Heart left ventricle (tissue), 13 donors: ENCODE measurements around the gene ZNF184.

Source experiments
- POLR2A ChIP-seq, 2 donors: fragments of 450-650 bp; IDR thresholded peaks; one replicate each; pipeline ENCODE4 v1.6.1; 2017; ENCODE audit warnings: antibody characterized with exemption in 2 of 2, mild to moderate bottlenecking in 2 of 2, moderate library complexity in 2 of 2
- TF ChIP-seq, protein P1 (sequence below), 12 donors: fragments of 200-600 bp; sonication (generic) in 4 of 12; IDR thresholded peaks; one replicate each; pipeline versions ENCODE4 v1.5.0 to v1.8.0; 2018 to 2022; ENCODE audit warnings: antibody characterized with exemption in 12 of 12, mild to moderate bottlenecking in 5 of 12
- donor health status: ischemic (EF 13 %, LVEDD 7.1; RV severe dilation, severe dysfunction).
- donor health status: DM: no; HTN: yes; CAD: no.
- donor health status: DM: no; HTN: no; CAD: no.
- donor health status: ischemic (EF 25% LVEDD 6.9; RV normal size, moderate dysfunction).
- donor health status: ischemic (EF 25% LVEDD 5.7; RV mildly dilated, moderate dysfunction).
- donor health status: ischemic (EF 35%, LVEDD 5.7; RV mildly dilated, moderate dysfunction).
- donor health status: nonischemic (EF 11% LVEDD 7.7; RV severe dilation, severe dysfunction).
- donor health status: DM: yes; HTN: yes; CAD: no.
- donor health status: PGD.
- donor health status: ischemic (EF 29% LVEDD 5.4; RV normal size, mild dysfunction).
- donor health status: nonischemic (EF 23%, LVEDD 6.1; RV moderate dilation, normal function).

DNA sequence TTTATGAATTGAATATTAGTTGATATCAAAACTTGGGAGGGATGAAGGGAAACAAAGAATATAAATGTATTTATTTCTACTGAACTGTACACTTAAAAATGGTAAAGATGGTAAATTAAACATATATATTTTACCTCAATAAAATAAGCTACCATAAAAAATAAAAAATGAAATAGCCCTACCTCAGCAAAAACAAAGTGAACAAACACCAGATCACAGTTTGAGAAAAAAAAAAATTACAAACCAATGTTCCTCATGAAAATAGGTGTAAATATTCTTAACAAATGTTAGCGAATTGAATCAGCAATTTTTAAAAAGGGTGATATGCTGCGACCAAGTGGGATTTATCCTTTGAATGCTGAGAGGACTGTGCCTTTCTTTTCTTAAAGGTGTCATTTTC is 28.3 kb upstream of the ZNF184 start:
- TF ChIP-seq, protein P1, sequence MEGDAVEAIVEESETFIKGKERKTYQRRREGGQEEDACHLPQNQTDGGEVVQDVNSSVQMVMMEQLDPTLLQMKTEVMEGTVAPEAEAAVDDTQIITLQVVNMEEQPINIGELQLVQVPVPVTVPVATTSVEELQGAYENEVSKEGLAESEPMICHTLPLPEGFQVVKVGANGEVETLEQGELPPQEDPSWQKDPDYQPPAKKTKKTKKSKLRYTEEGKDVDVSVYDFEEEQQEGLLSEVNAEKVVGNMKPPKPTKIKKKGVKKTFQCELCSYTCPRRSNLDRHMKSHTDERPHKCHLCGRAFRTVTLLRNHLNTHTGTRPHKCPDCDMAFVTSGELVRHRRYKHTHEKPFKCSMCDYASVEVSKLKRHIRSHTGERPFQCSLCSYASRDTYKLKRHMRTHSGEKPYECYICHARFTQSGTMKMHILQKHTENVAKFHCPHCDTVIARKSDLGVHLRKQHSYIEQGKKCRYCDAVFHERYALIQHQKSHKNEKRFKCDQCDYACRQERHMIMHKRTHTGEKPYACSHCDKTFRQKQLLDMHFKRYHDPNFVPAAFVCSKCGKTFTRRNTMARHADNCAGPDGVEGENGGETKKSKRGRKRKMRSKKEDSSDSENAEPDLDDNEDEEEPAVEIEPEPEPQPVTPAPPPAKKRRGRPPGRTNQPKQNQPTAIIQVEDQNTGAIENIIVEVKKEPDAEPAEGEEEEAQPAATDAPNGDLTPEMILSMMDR (IDR thresholded peaks at IDR 0.05), result no peak
- TF ChIP-seq POLR2A (IDR thresholded peaks at IDR 0.05), result no peak
